Choroid plexus epithelial cell (primary cell): ENCODE data around the gene LRRC45.

Source experiments
- DNase-seq: peaks from one replicate; pipeline ENCODE4 v3.0.0-alpha.2; 2010; ENCODE audit warnings: low read depth
- H3K4me3 ChIP-seq: 2 replicates; pipeline ENCODE4 v1.5.1; 2011; ENCODE audit warnings: low read depth, mild to moderate bottlenecking, control low read depth, low read length, moderate library complexity
- TF ChIP-seq, protein P1 (sequence below): conservative IDR thresholded peaks from 2 replicates; pipeline ENCODE4 v1.5.1; 2011; ENCODE audit warnings: low read depth, mild to moderate bottlenecking, control low read depth, inconsistent platforms, low read length, moderate library complexity

The LRRC45 gene

DNA sequence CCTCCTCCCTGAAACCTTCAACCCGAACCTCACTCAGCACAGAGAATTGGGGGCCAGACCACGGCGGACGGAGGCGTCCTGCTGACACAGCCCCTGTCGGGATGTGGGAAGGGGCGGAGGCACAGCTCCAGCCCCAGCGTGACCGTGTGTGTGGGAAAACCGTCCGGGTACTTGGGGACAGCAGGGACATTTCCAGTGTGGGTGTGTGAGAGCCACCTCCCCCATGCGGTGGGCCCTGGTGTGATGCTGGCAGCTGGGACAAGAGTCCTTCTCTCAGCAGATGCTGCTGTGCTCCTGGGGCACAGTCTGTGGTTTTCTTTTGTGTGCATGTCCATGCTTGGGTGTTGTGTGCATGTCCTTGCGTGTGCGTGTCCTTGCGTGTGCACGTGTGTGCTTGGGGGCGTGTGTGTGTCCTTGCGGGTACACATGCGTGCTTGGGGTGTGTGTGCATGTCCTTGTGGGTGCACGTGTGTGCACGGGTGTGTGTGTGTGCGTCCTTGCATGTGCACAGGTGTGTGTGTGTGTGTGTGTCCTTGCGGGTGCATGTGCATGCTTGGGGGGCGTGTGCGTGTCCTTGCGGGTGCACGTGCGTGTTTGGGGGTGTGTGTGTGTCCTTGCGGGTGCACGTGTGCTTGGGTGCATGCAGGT, 17.3 kb upstream of the LRRC45 start:
- DNase-seq = no peak
- no peak overlapping the region for H3K4me3 ChIP-seq
- TF ChIP-seq, protein P1, sequence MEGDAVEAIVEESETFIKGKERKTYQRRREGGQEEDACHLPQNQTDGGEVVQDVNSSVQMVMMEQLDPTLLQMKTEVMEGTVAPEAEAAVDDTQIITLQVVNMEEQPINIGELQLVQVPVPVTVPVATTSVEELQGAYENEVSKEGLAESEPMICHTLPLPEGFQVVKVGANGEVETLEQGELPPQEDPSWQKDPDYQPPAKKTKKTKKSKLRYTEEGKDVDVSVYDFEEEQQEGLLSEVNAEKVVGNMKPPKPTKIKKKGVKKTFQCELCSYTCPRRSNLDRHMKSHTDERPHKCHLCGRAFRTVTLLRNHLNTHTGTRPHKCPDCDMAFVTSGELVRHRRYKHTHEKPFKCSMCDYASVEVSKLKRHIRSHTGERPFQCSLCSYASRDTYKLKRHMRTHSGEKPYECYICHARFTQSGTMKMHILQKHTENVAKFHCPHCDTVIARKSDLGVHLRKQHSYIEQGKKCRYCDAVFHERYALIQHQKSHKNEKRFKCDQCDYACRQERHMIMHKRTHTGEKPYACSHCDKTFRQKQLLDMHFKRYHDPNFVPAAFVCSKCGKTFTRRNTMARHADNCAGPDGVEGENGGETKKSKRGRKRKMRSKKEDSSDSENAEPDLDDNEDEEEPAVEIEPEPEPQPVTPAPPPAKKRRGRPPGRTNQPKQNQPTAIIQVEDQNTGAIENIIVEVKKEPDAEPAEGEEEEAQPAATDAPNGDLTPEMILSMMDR = no peak

DNA sequence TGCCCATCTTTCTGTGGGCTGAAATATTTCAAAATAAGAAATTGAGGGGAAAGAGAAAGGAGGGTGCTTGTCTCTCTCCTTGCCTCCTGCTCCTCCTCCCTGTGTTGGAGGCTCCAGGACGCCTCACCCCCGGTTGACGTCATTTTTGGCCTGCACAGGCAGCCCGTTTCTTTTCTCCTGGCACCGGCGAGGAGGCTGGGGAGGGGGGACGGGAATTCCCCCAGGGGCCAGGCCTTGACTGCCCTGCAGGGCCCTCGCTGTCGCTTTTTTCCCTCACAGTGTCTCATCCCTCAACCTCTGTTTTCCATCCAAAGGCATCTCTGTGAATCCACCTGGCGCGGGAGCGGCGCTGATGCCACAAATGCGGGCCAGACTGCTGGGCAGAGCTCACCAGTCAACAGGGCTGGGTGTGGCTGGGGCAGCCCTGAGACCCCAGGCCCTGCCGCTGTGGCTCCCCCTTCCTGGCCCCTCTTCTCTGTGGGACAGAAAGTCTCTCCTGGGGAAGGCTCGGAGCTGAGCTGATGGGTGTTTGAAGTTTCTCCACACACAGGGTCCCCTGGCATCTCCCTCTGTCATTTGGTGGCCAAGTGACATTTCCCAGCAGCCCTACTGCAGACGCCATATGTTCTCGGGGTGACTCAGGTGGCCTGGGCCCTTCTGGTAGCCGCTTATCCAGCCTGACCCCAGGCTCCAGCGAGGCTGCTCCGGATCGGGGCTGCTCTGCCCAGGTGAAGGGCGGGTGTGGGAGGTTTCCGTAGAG, 16.5 kb upstream of the LRRC45 start:
- DNase-seq = no peak
- no peak overlapping the region for H3K4me3 ChIP-seq
- TF ChIP-seq, protein P1 = no peak

DNA sequence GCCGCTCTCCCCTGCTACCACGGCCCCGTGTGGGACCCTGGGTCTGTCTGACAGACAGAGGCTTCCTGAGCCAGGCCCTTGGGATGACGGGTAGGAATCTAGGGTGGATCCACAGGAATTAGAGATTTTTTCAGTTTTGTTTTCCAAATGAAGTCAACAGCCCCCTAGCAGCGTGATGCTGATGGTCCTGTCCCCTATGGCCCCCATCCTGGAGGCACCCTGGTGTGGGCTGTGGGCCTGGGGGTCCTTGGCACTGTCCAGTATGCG, 15.9 kb upstream of the LRRC45 start:
- no peak overlapping the region for H3K4me3 ChIP-seq
- TF ChIP-seq, protein P1 = no peak
- no peak for DNase-seq

DNA sequence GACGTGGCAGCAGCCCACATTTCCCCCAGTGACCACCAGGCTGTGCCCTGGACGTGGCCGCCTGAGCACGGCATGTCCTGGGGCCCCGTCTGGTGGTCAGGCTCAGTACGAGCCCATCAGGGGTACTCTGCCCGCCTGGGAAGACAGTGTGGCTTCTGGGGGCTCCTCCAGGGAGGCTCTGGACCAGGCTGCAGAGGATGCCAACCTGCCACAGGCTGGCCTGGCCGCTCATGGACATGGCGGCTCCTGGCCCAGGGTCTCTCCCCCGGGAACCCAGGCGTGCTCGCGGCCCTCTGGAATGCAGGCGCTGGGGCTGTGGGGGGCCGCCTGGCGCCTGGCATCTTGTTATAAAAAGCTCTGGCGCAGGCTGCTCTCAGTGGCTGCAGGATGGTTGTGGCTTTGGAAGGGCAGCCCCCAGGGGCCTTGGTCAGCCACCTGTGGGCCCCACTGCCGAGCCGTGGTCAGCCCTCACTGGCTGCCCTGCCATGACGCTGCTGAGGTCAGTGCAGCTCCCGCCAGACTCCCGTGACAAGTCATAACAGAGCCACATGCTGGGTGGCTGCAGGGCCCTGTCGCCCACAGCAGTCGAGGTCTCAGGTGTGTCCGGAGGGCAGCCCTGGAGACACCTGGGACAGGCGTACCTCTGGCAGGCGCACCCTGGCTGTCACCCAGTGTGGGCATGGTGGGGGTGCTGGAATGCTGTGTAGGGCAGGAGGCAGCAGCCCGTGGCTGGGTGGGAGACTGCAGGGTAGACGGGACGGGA, 15.4 kb upstream of the LRRC45 start:
- no peak overlapping the region for H3K4me3 ChIP-seq
- TF ChIP-seq, protein P1 = no peak
- DNase-seq = no peak

DNA sequence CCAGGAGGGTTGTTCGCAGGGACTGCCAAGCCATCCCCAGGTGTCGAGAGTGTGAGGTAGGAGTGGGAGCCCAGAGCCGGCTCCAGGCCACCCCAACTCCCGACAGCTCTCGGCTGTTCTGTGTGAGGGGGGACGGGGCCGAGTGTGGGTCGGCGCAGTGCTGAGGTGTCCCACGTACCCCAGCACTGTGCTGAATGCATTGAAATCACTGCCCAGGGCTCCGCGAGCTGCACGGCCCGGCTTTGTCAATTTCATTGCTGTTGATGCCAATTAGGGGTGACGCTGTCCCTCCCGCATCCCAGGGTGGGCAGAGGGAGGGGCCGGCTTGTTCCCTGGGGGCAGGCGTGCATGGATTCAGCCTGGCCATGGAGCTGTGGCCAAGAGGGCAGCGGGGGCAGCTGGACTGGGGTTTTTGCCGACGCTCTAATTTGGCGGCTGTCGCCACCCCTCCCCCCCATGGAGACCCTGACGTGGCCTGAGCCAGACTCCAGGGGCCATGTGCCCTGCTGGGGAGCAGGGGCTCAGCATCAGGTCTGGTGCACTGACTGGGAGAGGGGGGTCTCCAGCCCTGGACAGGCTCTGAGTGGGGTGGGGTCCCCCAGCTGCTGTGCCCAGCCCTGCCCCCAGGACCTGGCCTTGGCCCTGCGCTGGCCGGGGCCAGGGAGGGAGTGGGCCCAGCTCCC, 14.7 kb upstream of the LRRC45 start:
- H3K4me3 ChIP-seq = no peak overlapping the region
- TF ChIP-seq, protein P1 = no peak
- DNase-seq = no peak

DNA sequence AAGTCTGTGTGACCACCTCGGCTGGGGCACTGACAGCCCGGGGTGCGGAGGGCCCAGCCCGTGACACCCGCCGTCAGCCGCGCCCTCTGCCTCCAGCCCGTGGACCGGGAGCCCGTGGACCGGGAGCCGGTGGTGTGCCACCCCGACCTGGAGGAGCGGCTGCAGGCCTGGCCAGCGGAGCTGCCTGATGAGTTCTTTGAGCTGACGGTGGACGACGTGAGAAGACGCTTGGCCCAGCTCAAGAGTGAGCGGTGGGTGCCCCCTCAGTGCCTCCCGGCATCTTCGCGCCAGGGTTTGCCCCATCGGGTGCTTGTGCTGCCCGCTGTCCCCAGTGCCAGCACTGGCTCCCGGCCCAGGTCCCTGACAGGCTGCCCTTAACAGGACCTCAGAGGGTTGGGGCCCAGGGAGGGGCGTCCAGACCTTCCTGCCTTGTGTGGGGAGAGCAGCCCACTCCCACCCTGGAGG, 14.1 kb upstream of the LRRC45 start:
- TF ChIP-seq, protein P1 = no peak
- no peak overlapping the region for H3K4me3 ChIP-seq
- DNase-seq = no peak
